ENCODE data around the gene RPA1.
A peak's percentile ranks its signal among the peaks of the same experiment; 100 is the strongest.
"Not testable (repeated sequence)": the region's sequence is repeated elsewhere in the genome, so short reads cannot be mapped to it uniquely, and the experiment has no call there.

RPA1 gene

DNA sequence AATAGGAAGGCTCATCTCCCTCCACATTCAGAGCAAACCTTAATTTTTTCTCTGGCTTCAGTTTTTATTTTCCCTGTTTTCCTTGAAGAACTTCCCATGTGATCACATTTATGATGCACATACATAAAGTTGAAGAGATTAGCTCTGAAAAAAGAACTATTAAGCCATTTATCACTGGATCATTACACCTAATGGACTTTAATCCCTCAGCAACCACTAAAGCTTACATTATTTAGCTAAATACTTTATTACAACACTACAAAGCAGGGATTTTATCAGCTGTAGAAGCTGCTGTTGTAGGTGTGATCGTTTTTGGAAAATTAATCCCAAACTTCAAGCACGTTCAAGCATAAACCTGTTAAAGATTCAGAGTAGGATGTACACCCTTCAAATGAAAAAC lies 21.2 kb upstream of the RPA1 start:
- no peak for DNase-seq (ENCODE audit: low read depth, low spot score)
- CTCF ChIA-PET = no interaction called here

DNA sequence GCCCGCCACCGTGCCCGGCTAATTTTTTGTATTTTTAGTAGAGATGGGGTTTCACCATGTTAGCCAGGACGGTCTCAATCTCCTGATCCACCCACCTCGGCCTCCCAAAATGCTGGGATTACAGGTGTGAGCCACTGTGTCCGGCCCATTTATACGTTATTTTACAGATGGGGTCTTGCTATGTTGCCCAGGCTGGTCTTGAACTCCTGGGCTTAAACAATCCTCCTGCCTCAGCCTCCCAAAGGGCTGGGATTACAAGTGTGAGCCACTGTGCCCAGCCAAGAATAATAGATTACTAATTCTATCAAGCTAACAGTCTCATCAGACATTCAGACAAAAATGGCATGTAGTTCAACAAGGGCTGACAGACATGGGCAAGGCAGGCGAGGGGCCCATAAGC lies 20.0 kb upstream of the RPA1 start:
- POLR2A ChIA-PET; H3K4me3 ChIP-seq (ENCODE audit: low read depth, low read length); DNase-seq (ENCODE audit: low read depth, low spot score): not testable (repeated sequence)
- CTCF ChIA-PET = interaction anchor here (0.9 to 1.5 kb wide), 3 partner anchors 26 to 55 kb away, joined by 3 to 6 read pairs (median 3); partner anchors contain the start of gene SERPINF1

More for the DNA sequence above, 21.2 kb upstream of the RPA1 start:
- TF ChIP-seq, protein P1, sequence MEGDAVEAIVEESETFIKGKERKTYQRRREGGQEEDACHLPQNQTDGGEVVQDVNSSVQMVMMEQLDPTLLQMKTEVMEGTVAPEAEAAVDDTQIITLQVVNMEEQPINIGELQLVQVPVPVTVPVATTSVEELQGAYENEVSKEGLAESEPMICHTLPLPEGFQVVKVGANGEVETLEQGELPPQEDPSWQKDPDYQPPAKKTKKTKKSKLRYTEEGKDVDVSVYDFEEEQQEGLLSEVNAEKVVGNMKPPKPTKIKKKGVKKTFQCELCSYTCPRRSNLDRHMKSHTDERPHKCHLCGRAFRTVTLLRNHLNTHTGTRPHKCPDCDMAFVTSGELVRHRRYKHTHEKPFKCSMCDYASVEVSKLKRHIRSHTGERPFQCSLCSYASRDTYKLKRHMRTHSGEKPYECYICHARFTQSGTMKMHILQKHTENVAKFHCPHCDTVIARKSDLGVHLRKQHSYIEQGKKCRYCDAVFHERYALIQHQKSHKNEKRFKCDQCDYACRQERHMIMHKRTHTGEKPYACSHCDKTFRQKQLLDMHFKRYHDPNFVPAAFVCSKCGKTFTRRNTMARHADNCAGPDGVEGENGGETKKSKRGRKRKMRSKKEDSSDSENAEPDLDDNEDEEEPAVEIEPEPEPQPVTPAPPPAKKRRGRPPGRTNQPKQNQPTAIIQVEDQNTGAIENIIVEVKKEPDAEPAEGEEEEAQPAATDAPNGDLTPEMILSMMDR (IDR thresholded peaks at IDR 0.05; ENCODE audit: insufficient read depth, low read length, missing control alignments) = no peak
- H3K4me3 ChIP-seq (ENCODE audit: low read depth, low read length) = no peak overlapping the region
- POLR2A ChIA-PET = no interaction called here

DNA sequence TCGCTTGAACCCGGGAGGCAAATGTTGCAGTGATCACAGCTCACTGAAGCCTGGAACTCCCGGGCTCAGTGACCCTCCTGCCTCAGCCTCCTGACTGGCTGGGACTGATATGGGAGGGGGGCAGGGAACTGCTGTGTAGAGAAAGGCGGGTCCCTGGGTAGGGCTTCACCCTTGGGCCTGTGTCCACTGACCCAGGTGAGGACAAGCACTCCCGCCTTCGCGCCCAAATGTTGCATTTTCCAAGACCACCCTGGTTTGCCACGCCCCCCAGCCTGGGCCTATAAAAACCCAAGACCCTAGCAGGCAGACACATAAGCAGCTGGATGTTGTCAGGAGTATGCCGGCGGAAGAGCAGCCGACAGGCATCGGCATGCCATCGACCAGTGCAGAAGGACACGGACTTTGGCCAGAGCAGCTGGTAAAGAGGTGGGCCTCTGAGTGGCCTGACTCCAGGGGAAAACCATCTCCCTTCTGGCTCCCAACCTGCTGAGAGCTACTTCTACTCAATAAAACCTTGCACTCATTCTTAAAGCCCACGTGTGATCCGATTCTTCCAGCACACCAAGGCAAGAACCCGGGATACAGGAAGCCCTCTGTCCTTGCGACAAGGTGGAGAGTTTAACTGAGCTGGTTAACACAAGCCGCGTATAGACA lies 19.2 kb upstream of the RPA1 start:
- TF ChIP-seq, protein P1 (IDR thresholded peaks at IDR 0.05; ENCODE audit: insufficient read depth, low read length, missing control alignments) = no peak
- ChIA-PET CTCF (interaction anchor here (0.9 to 1.5 kb wide), 3 partner anchors 27 to 55 kb away, joined by 3 to 6 read pairs (median 3); partner anchors contain the start of gene SERPINF1), POLR2A (no interaction called here)
- no peak overlapping the region for H3K4me3 ChIP-seq (ENCODE audit: low read depth, low read length)
- DNase-seq (ENCODE audit: low read depth, low spot score) = no peak

DNA sequence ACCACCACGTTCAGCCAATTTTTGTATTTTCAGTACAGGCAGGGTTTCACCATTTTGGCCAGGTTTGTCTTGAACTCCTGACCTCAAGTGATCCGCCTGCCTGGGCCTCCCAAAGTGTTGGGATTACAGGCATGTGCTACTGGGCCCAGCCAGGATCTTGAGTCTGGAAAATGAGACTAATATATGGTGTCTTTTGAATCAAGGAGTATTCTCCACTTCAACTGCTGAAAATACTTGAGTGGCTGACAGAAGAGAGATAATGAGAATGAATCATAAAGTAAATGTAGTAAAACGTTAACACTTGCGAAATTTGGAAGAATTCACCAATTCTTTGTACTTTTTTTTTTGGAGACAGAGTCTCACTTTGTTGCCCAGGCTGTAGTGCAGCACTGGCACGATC lies 16.7 kb upstream of the RPA1 start:
- CTCF ChIA-PET = no interaction called here
- POLR2A ChIA-PET = no interaction called here

DNA sequence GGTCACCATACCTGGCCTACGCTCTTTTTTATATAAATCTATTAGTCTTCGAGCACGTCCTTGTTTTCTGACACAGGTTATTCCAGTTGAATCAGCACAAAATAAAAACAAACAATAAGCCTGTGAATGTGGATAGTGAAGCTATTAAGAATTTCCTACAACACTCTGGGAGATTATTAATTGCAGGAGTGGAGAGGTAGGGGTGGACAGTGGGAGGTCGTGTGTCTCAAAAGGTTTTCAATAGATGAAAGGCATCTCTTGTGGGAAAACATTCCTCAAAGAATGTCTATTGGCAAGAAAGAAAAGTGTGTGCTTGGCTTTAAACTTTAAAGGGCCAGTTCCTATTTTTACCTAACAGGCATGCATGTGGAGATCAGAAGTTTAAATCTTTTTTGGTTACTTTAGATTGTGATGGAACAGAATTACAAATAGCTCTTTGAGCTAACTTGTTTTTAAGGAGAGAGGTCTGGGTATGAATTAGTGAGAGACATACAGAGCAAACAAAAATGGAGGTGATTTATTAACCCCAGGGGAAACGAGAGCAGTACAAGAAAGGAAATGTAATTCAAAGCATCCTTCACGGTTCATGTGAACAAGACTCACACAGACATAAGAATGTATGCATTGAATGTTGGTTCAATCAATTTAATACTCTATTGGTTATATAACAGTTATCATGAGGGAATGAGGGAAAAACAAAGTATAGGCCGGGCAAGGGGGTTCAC lies 9.1 kb upstream of the RPA1 start:
- TF ChIP-seq, protein P1 (IDR thresholded peaks at IDR 0.05; ENCODE audit: insufficient read depth, low read length, missing control alignments) = no peak
- CTCF ChIA-PET = interaction anchor here (1.0 to 1.9 kb wide), 2 partner anchors 27 to 37 kb away, joined by 3 to 5 read pairs; no protein-coding TSS in a partner anchor
- POLR2A ChIA-PET = no interaction called here
- DNase-seq (ENCODE audit: low read depth, low spot score) = no peak
- H3K4me3 ChIP-seq (ENCODE audit: low read depth, low read length) = no peak overlapping the region

More for the DNA sequence above, 16.7 kb upstream of the RPA1 start:
- H3K4me3 ChIP-seq (ENCODE audit: low read depth, low read length) = no peak overlapping the region
- DNase-seq (ENCODE audit: low read depth, low spot score) = no peak
- TF ChIP-seq, protein P1 (IDR thresholded peaks at IDR 0.05; ENCODE audit: insufficient read depth, low read length, missing control alignments) = no peak

DNA sequence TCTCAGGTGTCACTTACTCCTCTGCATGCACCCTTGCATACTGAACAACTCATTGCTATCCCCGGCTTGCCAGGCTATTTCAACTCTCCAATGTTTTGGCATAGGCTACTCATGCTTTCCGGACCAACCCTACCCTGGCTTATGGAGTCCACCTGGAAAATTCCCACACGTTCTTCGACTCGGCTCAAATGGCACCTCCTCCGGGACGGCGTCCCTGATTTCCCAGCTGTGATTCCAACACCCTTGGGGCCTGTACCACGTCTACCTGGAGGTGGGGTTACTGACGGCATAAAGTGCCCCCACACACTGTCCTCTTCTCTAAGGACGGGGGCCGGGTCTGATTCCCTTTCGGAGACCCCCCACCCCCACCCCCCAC lies 601 bp upstream of the RPA1 start:
- DNase-seq (ENCODE audit: low read depth, low spot score) = no peak
- ChIA-PET POLR2A (interaction anchor here (1.8 kb wide), 1 partner anchor 113 kb away, joined by 10 read pairs; no protein-coding TSS in a partner anchor), CTCF (interaction anchor here (0.7 to 1.9 kb wide), 4 partner anchors 43 to 161 kb away, joined by 4 to 9 read pairs (median 4); no protein-coding TSS in a partner anchor)
- peak overlapping the region; percentile 87 for H3K4me3 ChIP-seq (ENCODE audit: low read depth, low read length)
- TF ChIP-seq, protein P1 (IDR thresholded peaks at IDR 0.05; ENCODE audit: insufficient read depth, low read length, missing control alignments) = no peak

Measured in AG04449 (cell line).